G401 (cell line): Measurements from ENCODE around the gene PCDHGB7. TPM values are rescaled to one million over a fixed set of nuclear protein-coding genes. Genes with fewer than 3 reads are reported as not detected.
"Not testable (repeated sequence)": the region's sequence is repeated elsewhere in the genome, so short reads cannot be mapped to it uniquely, and the experiment has no call there.

ENCODE experiments used
- DNase-seq: peaks from one replicate; pipeline ENCODE4 v3.0.0-alpha.2; 2015; ENCODE audit warnings: low spot score
- in situ Hi-C: cut with HindIII; loops from 2 replicates; pipeline ENCODE4 v1.10.0; 2016; ENCODE audit warnings: low sequenced_read_pairs, mixed read lengths
- total RNA-seq: library from RNA; depleted of rRNA; stranded (reverse); fragments of >200 nt; shearing (Covaris generic); gene quantifications from 2 replicates; pipeline ENCODE4 v1.2.3, GENCODE V29; 2014; rRNA removed

Gene PCDHGB7
- total RNA-seq, 1 experiment from 2014 or later = not detected

DNA sequence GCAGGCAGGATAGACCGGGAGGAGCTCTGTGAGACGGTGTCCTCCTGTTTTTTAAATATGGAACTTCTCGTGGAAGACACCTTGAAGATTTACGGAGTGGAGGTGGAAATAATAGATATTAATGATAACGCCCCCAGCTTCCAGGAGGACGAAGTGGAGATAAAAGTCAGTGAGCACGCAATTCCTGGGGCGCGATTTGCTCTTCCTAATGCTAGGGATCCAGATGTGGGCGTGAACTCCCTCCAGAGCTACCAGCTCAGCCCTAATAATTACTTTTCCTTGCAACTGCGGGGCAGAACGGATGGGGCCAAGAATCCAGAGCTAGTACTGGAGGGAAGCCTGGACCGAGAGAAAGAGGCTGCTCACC, 4.0 kb downstream of the PCDHGB7 start:
- in situ Hi-C loops = no loop called here
- no peak for DNase-seq

DNA sequence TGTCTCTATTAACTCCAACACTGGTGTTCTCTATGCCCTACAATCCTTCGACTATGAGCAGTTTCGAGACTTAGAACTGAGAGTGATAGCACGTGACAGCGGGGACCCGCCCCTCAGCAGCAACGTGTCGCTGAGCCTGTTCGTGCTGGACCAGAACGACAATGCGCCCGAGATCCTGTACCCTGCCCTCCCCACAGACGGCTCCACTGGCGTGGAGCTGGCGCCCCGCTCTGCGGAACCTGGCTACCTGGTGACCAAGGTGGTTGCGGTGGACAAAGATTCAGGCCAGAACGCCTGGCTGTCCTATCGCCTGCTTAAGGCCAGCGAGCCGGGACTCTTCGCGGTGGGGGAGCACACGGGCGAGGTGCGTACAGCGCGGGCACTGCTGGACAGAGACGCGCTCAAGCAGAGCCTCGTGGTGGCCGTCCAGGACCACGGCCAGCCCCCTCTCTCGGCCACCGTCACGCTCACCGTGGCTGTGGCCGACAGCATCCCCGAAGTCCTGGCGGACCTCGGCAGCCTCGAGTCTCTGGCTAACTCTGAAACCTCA, 5.3 kb downstream of the PCDHGB7 start:
- in situ Hi-C loops = no loop called here
- no peak for DNase-seq

DNA sequence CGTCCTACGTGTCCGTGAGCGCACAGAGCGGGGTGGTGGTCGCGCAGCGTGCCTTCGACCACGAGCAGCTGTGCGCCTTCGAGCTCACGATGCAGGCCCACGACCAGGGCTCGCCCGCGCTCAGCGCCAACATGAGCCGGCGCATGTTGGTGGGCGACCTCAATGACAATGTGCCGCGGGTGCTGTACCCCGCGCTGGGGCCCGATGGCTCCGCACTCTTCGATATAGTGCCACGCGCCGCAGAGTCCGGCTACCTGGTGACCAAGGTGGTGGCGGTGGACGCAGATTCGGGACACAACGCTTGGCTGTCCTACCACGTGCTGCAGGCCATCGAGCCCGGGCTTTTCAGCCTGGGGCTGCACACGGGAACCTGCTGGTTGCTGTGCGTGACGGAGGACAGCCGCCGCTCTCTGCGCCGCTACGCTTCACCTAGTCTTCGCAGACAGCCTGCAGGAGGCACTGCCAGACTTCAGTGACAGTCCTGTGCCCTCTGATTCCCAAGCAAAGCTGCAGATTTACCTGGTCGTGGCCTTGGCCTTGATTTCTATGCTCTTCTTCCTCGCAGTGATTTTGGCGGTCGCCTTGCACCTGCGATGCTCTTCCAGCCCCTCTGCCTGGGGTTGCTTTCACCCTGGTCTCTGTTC, 10.4 kb downstream of the PCDHGB7 start:
- DNase-seq = no peak
- in situ Hi-C loops = no loop called here

DNA sequence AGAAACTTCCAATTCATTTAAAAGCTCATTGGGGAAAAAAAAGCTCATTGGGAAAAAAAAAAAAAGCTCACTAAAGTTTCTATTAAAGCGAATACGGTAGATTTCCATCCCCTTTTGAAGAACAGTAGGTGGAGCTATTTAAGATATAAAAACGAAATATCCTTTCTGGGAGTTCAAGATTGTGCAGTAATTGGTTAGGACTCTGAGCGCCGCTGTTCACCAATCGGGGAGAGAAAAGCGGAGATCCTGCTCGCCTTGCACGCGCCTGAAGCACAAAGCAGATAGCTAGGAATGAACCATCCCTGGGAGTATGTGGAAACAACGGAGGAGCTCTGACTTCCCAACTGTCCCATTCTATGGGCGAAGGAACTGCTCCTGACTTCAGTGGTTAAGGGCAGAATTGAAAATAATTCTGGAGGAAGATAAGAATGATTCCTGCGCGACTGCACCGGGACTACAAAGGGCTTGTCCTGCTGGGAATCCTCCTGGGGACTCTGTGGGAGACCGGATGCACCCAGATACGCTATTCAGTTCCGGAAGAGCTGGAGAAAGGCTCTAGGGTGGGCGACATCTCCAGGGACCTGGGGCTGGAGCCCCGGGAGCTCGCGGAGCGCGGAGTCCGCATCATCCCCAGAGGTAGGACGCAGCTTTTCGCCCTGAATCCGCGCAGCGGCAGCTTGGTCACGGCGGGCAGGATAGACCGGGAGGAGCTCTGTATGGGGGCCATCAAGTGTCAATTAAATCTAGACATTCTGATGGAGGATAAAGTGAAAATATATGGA, 13.0 kb downstream of the PCDHGB7 start, which contains the start of gene PCDHGA12:
Gene PCDHGA12 (plus strand): TSS at position 176 of the 782 bp plus-strand sequence. CDS start 253 bp downstream, at position 429.
- DNase-seq = peak; percentile 23
- in situ Hi-C loops = no loop called here

DNA sequence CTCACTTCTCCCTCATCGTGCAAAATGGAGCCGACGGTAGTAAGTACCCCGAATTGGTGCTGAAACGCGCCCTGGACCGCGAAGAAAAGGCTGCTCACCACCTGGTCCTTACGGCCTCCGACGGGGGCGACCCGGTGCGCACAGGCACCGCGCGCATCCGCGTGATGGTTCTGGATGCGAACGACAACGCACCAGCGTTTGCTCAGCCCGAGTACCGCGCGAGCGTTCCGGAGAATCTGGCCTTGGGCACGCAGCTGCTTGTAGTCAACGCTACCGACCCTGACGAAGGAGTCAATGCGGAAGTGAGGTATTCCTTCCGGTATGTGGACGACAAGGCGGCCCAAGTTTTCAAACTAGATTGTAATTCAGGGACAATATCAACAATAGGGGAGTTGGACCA, 13.8 kb downstream of the PCDHGB7 start:
- no peak for DNase-seq
- in situ Hi-C loops = no loop called here

DNA sequence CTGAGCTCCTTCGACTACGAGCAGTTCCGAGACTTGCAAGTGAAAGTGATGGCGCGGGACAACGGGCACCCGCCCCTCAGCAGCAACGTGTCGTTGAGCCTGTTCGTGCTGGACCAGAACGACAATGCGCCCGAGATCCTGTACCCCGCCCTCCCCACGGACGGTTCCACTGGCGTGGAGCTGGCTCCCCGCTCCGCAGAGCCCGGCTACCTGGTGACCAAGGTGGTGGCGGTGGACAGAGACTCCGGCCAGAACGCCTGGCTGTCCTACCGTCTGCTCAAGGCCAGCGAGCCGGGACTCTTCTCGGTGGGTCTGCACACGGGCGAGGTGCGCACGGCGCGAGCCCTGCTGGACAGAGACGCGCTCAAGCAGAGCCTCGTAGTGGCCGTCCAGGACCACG, 14.8 kb downstream of the PCDHGB7 start:
- in situ Hi-C loops, DNase-seq: not testable (repeated sequence)

DNA sequence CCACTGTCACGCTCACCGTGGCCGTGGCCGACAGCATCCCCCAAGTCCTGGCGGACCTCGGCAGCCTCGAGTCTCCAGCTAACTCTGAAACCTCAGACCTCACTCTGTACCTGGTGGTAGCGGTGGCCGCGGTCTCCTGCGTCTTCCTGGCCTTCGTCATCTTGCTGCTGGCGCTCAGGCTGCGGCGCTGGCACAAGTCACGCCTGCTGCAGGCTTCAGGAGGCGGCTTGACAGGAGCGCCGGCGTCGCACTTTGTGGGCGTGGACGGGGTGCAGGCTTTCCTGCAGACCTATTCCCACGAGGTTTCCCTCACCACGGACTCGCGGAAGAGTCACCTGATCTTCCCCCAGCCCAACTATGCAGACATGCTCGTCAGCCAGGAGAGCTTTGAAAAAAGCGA, 15.2 kb downstream of the PCDHGB7 start:
- DNase-seq, in situ Hi-C loops: not testable (repeated sequence)

DNA sequence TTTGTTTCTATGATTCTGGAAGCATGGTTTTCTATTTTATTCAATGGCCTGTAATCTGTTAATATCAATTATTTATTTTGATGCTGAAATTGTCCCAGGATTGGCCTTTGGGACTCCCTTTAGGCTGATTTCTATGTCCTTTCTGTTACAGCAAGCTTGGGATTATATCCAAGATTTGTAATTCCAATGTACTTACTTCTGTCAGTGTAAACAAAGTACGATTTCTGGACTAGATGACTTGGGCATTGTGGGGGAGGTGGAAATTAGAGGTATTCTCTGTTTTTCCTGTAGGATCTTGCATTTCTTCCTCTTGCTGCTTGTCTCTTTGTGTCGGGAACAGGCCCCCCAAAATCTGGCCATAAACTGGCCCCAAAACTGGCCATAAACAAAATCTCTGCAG, 16.5 kb downstream of the PCDHGB7 start:
- in situ Hi-C loops = no loop called here
- no peak for DNase-seq

DNA sequence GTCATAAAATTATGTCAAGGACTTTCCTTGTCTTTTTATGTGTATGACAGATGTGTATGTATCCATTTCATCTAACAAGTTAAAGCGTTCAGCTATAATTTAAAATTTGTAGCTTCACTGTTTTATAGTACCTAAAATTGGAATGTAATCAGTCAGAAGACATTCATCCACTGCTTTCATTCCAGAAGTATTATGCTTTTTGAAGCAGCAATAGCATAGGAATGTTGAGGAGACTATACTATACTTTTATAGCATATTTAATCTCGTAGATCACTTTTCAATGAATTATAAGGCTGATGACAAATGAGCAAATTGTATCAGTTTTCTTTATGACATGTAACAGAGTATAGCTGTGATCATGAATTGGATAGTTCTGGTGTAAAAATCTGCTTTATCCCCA, 19.7 kb downstream of the PCDHGB7 start:
- in situ Hi-C loops = no loop called here

DNA sequence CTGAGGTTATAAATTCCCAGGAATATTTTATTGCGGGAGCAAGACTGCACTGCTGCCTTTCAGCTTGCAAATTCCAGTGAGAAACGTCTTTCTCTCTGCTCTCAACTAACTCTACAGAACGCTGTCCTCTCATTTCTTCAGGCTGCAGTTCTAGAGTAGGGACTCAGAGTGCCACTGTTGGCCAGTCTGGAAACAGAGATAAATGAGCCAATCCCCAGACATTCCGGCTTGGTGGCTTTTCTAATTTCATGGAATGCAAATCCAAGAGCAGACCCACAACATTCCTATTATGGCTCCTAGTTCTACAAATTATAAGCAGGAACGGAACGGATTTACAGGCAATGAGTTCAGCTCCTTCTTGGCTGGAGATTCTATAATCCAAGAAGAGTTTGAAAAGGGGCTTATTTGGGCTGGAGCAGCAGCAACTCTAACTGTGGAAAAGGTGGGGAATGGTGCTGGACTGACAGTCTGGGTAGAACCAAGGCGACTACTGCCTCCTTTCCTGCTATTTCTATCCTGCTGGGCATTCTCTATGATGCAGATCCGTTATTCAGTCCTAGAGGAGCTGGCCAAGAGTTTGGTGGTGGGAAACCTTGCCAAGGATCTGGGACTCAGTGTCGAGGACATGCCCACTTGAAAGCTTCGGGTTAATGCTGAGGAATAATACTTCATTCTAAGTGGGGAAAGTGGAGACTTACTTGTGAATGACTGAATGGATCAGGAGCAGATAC, 22.1 kb downstream of the PCDHGB7 start:
- peak; percentile 2 for DNase-seq
- in situ Hi-C loops = no loop called here

More for the DNA sequence above, 19.7 kb downstream of the PCDHGB7 start:
- DNase-seq = no peak

DNA sequence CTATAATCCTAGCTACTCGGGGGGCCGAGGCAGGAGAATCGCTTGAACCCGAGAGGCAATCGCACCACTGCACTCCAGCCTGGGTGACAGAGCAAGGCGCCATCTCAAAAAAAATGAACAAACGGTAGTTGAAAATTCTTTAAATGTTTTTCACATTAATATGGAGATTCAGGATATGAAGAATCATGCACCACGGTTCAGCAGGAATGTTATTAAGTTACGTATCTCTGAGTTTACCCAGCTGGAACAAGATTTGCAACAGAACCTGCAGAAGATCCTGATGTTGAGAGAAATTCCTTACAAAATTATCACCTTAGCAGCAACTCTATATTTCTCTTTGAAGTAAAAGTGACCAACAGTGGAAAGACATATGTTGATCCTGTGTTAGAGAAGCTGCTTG, 22.9 kb downstream of the PCDHGB7 start:
- no peak for DNase-seq
- in situ Hi-C loops = no loop called here

DNA sequence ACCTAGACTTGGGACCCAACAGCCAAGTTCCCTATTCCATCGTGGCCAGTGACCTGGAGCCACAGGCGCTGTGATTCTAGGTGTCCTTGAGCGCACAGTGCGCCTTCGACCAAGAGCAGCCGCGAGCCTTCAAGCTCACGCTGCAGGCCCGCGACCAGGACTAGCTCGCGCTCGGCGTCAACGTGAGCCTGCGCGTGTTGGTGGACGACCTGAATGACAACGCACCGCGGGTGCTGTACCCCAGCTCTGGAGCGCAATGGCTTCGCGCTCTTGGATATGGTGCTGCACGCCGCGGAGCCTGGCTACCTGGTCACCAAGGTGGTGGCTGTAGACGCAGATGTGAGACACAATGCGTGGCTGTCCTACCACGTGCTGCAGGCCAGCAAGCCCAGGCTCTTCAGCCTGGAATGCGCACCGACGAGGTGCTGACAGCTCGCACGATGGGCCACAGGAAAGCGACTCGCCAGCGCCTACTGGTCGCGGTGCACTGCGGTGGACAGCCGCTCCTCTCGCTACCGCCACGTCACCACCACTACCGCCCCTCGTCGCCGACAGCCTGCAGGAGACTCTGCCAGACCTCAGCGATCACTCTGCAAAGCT, 24.2 kb downstream of the PCDHGB7 start:
- DNase-seq = no peak
- in situ Hi-C loops = no loop called here

DNA sequence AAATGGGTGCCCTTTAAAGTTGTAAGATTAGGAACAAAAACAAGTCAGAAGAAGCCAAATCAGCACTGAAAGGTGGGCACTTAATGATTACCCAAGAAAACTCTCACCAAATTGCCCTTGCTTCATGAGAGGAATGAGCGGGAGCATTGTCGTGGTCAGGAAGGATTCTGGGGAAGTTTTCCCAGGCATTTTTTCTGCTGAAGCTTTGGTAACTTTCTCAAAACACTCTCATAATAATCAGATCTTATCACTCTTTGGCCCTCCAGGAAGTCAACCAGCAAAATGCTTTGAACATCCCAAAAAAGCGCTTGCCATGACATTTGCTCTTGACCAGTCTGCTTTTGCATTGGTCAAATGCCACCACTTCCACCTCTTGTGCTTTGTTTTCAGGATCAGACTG, 47.9 kb downstream of the PCDHGB7 start:
- in situ Hi-C loops = no loop called here
- DNase-seq = no peak

Other genes starting within 250 kb of the PCDHGB7 start
- not detected in 2 replicates for gene PCDHB7, start 245.0 kb upstream of the PCDHGB7 start, total RNA-seq
- gene PCDHB8, start 239.9 kb upstream of the PCDHGB7 start, total RNA-seq = 0.10 TPM in 1 of 2 replicates, not detected in the other
- 0.25 and 1.3 TPM in 2 replicates for gene PCDHB16, start 235.3 kb upstream of the PCDHGB7 start, total RNA-seq
- gene PCDHB9, start 230.5 kb upstream of the PCDHGB7 start, total RNA-seq = 0.18 and 7.3 TPM in 2 replicates
- 0.44 TPM in 1 of 2 replicates, not detected in the other for gene PCDHB10, start 225.3 kb upstream of the PCDHGB7 start, total RNA-seq
- 0.10 and 1.4 TPM in 2 replicates for gene PCDHB11, start 218.1 kb upstream of the PCDHGB7 start, total RNA-seq
- not detected in 2 replicates for gene PCDHB12, start 209.0 kb upstream of the PCDHGB7 start, total RNA-seq
- gene PCDHB13, start 203.8 kb upstream of the PCDHGB7 start, total RNA-seq = not detected in 2 replicates
- 0.27 and 0.55 TPM in 2 replicates for gene PCDHB14, start 194.3 kb upstream of the PCDHGB7 start, total RNA-seq
- gene PCDHB15, start 172.3 kb upstream of the PCDHGB7 start, total RNA-seq = not detected in 2 replicates
- gene SLC25A2, start 113.6 kb upstream of the PCDHGB7 start, total RNA-seq = not detected in 2 replicates
- gene TAF7, start 96.9 kb upstream of the PCDHGB7 start, total RNA-seq = 131 and 164 TPM in 2 replicates
- not detected in 2 replicates for gene PCDHGA1, start 87.2 kb upstream of the PCDHGB7 start, total RNA-seq
- not detected in 2 replicates for gene PCDHGA2, start 78.9 kb upstream of the PCDHGB7 start, total RNA-seq
- not detected in 2 replicates for gene PCDHGA3, start 73.8 kb upstream of the PCDHGB7 start, total RNA-seq
- gene PCDHGB1, start 67.6 kb upstream of the PCDHGB7 start, total RNA-seq = not detected in 2 replicates
- gene PCDHGA4, start 62.7 kb upstream of the PCDHGB7 start, total RNA-seq = 0.06 TPM in 1 of 2 replicates, not detected in the other
- gene PCDHGB2, start 57.7 kb upstream of the PCDHGB7 start, total RNA-seq = 0.18 TPM in 1 of 2 replicates, not detected in the other
- gene PCDHGA5, start 53.5 kb upstream of the PCDHGB7 start, total RNA-seq = 0.24 TPM in 1 of 2 replicates, not detected in the other
- not detected in 2 replicates for gene PCDHGB3, start 47.4 kb upstream of the PCDHGB7 start, total RNA-seq
- 0.92 TPM in 1 of 2 replicates, not detected in the other for gene PCDHGA6, start 43.8 kb upstream of the PCDHGB7 start, total RNA-seq
- gene PCDHGA7, start 34.9 kb upstream of the PCDHGB7 start, total RNA-seq = not detected in 2 replicates
- not detected in 2 replicates for gene PCDHGB4, start 30.0 kb upstream of the PCDHGB7 start, total RNA-seq
- gene PCDHGA8, start 25.0 kb upstream of the PCDHGB7 start, total RNA-seq = not detected in 2 replicates
- not detected in 2 replicates for gene PCDHGB5, start 19.7 kb upstream of the PCDHGB7 start, total RNA-seq
- not detected in 2 replicates for gene PCDHGA9, start 14.9 kb upstream of the PCDHGB7 start, total RNA-seq
- gene PCDHGB6, start 9.7 kb upstream of the PCDHGB7 start, total RNA-seq = not detected in 2 replicates
- 0.31 and 0.71 TPM in 2 replicates for gene PCDHGA10, start 4.7 kb upstream of the PCDHGB7 start, total RNA-seq
- gene PCDHGA11, start 3.4 kb downstream of the PCDHGB7 start, total RNA-seq = not detected in 2 replicates
- gene PCDHGA12, start 12.8 kb downstream of the PCDHGB7 start, total RNA-seq = not detected in 2 replicates
- gene PCDHGC3, start 58.3 kb downstream of the PCDHGB7 start, total RNA-seq = 1.0 and 7.7 TPM in 2 replicates
- gene PCDHGC4, start 67.4 kb downstream of the PCDHGB7 start, total RNA-seq = not detected in 2 replicates
- 0.14 and 0.18 TPM in 2 replicates for gene PCDHGC5, start 71.4 kb downstream of the PCDHGB7 start, total RNA-seq
- 23.5 and 34.0 TPM in 2 replicates for gene DIAPH1, start 201.3 kb downstream of the PCDHGB7 start, total RNA-seq
- gene HDAC3, start 219.2 kb downstream of the PCDHGB7 start, total RNA-seq = 105 and 117 TPM in 2 replicates
- 9.9 and 21.2 TPM in 2 replicates for gene RELL2, start 219.3 kb downstream of the PCDHGB7 start, total RNA-seq
- gene FCHSD1, start 233.7 kb downstream of the PCDHGB7 start, total RNA-seq = 8.8 and 17.7 TPM in 2 replicates